Astrocyte of the cerebellum (primary cell): ENCODE measurements around the gene ATMIN.

Experiments
- DNase-seq: peaks from one replicate; pipeline ENCODE4 v3.0.0-alpha.2; 2011; ENCODE audit warnings: low read depth
- H3K4me3 ChIP-seq: 2 replicates; pipeline ENCODE4 v1.5.1; 2011; ENCODE audit warnings: mild to moderate bottlenecking, low read depth, low read length, moderate library complexity
- in situ Hi-C: cut with HindIII; loops from 2 replicates; pipeline ENCODE4 v1.10.0; 2017; ENCODE audit warnings: low sequenced_read_pairs
- TF ChIP-seq, protein P1 (sequence below): IDR thresholded peaks from 2 replicates; pipeline ENCODE4 v1.5.1; 2012; ENCODE audit warnings: low read length, low read depth, moderate library complexity, mild to moderate bottlenecking; ENCODE audit errors: missing control alignments

The ATMIN gene

DNA sequence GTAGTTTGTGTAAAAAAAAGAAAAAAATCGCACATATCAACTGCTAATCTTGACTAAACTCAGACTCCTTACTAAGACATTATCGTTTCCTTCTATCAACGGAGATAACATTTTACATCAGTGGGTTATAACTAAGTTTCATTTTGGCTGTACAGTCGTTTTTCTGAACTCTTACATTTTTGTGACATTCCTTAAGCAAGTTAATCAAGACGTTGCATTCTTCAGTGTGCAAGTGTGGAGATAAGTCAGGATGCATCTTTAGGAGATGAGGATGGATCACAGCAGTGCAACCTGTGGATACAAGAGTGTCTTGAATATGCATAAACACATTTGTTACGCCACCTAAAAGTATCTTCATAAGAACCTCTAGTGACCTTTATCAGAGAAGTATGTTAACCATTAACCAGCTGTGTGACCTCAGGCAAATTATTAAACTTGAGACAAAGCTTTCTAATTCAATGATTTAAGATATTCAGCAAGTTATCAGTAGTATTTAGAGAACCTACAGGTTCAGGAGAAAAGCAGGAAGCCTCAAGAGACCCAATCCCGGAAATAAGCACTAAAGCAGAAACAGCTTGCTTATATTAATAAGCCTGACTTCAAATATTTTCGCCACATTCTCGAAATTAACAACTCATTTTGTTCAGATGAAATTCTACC lies 38.4 kb upstream of the ATMIN start:
- no peak overlapping the region for H3K4me3 ChIP-seq
- TF ChIP-seq, protein P1, sequence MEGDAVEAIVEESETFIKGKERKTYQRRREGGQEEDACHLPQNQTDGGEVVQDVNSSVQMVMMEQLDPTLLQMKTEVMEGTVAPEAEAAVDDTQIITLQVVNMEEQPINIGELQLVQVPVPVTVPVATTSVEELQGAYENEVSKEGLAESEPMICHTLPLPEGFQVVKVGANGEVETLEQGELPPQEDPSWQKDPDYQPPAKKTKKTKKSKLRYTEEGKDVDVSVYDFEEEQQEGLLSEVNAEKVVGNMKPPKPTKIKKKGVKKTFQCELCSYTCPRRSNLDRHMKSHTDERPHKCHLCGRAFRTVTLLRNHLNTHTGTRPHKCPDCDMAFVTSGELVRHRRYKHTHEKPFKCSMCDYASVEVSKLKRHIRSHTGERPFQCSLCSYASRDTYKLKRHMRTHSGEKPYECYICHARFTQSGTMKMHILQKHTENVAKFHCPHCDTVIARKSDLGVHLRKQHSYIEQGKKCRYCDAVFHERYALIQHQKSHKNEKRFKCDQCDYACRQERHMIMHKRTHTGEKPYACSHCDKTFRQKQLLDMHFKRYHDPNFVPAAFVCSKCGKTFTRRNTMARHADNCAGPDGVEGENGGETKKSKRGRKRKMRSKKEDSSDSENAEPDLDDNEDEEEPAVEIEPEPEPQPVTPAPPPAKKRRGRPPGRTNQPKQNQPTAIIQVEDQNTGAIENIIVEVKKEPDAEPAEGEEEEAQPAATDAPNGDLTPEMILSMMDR: no peak
- no peak for DNase-seq
- in situ Hi-C loops: no loop called here

DNA sequence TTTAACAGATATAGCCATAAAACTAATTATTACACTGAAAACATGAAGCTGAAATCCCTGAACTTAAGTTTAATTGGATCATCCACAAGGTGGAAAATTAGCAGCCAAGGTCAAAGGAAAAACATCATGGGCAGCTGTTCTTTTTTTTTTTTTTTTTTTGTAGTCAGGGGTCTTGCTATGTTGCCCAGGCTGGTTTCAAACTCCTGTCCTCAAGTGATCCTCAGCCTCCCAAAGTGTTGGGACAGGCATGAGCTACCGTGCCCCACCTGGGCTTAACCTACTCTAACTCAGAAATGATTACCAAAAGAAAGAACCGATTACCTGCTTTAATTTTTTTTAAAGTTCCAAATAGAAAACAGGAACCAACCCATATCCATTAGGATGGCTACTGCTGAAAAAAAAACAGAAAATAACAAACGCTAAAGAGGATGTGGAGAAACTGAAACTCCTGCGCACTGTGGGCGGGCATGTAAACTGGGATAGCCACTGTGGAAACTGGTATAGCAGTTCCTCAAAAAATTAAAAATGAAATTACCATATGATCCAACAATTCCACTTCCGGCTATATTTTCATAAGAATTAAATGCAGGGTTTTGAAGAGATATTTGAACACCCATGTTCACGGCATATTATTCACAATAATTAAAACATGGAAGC lies 37.5 kb upstream of the ATMIN start:
- TF ChIP-seq, protein P1: no peak
- no peak for DNase-seq
- no peak overlapping the region for H3K4me3 ChIP-seq
- in situ Hi-C loops: no loop called here

DNA sequence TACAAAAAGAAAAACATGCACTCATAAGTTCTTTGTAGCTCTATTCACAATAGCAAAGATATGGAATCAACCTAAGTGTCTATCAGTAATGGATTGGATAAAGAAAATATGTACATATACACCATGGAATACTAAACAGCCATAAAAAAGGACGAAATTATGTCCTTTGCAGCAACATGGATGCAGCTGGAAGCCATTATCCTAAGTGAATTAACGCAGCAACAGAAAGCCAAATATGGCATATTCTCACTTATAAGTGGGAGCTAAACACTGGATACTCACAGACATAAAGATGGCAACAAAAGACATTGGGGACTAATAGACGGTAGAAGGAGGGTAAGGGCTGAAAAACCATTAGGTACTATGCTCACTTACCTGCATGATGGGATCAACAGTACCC lies 34.8 kb upstream of the ATMIN start:
- H3K4me3 ChIP-seq: no peak overlapping the region
- no peak for DNase-seq
- in situ Hi-C loops: no loop called here
- TF ChIP-seq, protein P1: no peak

GRCh38 chr16:81001330-81001729 lies 34.3 kb upstream of the ATMIN start:
- in situ Hi-C loops: no loop called here
- no peak for DNase-seq
- H3K4me3 ChIP-seq: no peak overlapping the region
- TF ChIP-seq, protein P1: no peak

DNA sequence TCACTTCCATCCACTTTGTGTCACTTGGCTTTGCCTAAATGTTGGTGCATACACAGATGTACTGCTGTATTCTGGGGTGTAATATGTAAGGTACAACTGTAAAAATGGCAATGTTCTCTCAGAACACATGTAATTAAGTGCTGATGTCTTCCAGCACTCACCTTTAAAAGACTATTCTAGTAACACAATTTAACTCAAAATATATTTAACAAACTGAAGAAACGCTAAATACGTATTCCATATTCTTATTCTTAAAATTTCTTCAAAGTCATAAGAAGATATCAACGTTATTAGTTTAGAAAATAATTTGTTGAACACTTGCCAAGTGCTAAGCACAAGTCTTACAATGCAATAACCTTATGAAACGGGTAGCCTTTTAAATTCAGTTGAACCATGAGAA lies 32.6 kb upstream of the ATMIN start:
- TF ChIP-seq, protein P1: no peak
- no peak for DNase-seq
- H3K4me3 ChIP-seq: no peak overlapping the region
- in situ Hi-C loops: no loop called here

DNA sequence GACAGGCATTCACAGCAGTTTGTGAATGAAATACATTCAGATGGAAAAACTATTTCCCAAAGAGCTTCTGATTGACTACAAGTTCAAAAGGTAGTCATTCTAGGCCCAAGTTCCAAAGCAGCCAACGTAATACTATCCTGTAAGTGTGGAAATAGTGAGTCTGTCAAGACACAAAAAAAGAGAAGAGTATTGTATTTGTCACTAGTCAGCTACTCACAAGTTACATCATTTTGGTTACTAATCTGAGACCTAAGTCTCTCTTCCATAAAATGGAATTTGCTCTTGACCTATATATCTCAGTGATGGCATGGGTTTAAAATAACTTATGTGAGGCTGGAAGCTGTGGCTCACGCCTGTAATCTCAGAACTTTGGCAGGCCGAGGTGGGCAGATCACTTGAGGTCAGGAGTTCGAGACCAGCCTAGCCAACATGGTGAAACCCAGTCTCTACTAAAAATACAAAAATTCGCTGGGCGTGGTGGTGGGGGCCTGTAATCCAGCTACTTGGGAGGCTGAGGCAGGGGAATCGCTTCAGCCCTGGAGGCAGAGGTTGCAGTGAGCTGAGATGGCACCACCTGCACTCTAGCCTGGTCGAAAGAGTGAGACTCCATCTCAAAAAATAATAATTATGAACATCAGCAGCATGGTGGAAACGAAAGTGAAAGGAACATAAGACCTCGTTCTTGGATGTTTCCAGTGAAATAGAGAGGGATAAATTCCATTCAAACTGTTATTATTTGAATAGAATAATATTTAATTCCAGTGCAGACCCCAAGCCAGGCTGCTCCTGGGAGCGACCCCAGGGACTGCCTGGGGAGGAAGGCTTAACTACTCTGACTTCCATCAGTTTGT lies 31.8 kb upstream of the ATMIN start:
- no peak for DNase-seq
- TF ChIP-seq, protein P1: no peak
- no peak overlapping the region for H3K4me3 ChIP-seq
- in situ Hi-C loops: no loop called here
